ENCODE data around the gene BNIP3.
"Not testable (repeated sequence)": the region's sequence is repeated elsewhere in the genome, so short reads cannot be mapped to it uniquely, and the experiment has no call there.

Gene BNIP3

GRCh38 chr10:131949908-131950307 is 31.8 kb downstream of the BNIP3 start:
- DNase-seq (ENCODE audit: low read depth in 3 of 3) = not testable (repeated sequence)

GRCh38 chr10:131949041-131949862 is 32.5 kb downstream of the BNIP3 start:
- DNase-seq (ENCODE audit: low read depth in 3 of 3) = no peak

GRCh38 chr10:131948501-131948900 is 33.2 kb downstream of the BNIP3 start:
- DNase-seq (ENCODE audit: low read depth in 3 of 3) = no peak

- DNase-seq (ENCODE audit: low read depth in 3 of 3) = no peak
Measured at GRCh38 chr10:131947631-131948347, 33.9 kb downstream of the BNIP3 start.

GRCh38 chr10:131946880-131947279 is 34.8 kb downstream of the BNIP3 start:
- DNase-seq (ENCODE audit: low read depth in 3 of 3) = no peak

GRCh38 chr10:131946321-131946751 is 35.4 kb downstream of the BNIP3 start:
- no peak for DNase-seq (ENCODE audit: low read depth in 3 of 3)

- no peak for DNase-seq (ENCODE audit: low read depth in 3 of 3)
Measured at GRCh38 chr10:131944976-131945695, 36.6 kb downstream of the BNIP3 start.

- DNase-seq (ENCODE audit: low read depth in 3 of 3) = no peak
Measured at GRCh38 chr10:131944412-131944811, 37.3 kb downstream of the BNIP3 start.

GRCh38 chr10:131943021-131943814 is 38.5 kb downstream of the BNIP3 start:
- DNase-seq (ENCODE audit: low read depth in 3 of 3) = no peak

- no peak for DNase-seq (ENCODE audit: low read depth in 3 of 3)
Measured at GRCh38 chr10:131942455-131942854, 39.3 kb downstream of the BNIP3 start.

- DNase-seq (ENCODE audit: low read depth in 3 of 3) = no peak
Measured at GRCh38 chr10:131938681-131939080, 43.0 kb downstream of the BNIP3 start.

GRCh38 chr10:131937836-131938235 is 43.9 kb downstream of the BNIP3 start:
- DNase-seq (ENCODE audit: low read depth in 3 of 3) = no peak

- no peak for DNase-seq (ENCODE audit: low read depth in 3 of 3)
Measured at GRCh38 chr10:131936736-131937135, 45.0 kb downstream of the BNIP3 start.

GRCh38 chr10:131936294-131936693 is 45.4 kb downstream of the BNIP3 start:
- DNase-seq (ENCODE audit: low read depth in 3 of 3) = no peak

- DNase-seq (ENCODE audit: low read depth in 3 of 3) = no peak
Measured at GRCh38 chr10:131935260-131935659, 46.5 kb downstream of the BNIP3 start.

GRCh38 chr10:131934769-131935168 is 47.0 kb downstream of the BNIP3 start:
- no peak for DNase-seq (ENCODE audit: low read depth in 3 of 3)

- no peak for DNase-seq (ENCODE audit: low read depth in 3 of 3)
Measured at GRCh38 chr10:131933696-131934086, 48.0 kb downstream of the BNIP3 start.

- DNase-seq (ENCODE audit: low read depth in 3 of 3) = no peak
Measured at GRCh38 chr10:131933016-131933695, 48.6 kb downstream of the BNIP3 start.

GRCh38 chr10:131931981-131932380 is 49.7 kb downstream of the BNIP3 start:
- DNase-seq (ENCODE audit: low read depth in 3 of 3) = no peak

- no peak for DNase-seq (ENCODE audit: low read depth in 3 of 3)
Measured at GRCh38 chr10:131930586-131931330, 51.0 kb downstream of the BNIP3 start.

All from stimulated activated CD4-positive, alpha-beta T cell treated with anti-CD3 and anti-CD28 coated beads, TNF-alpha, amount 100 ng/mL, for 4 hours (primary cell).